Hepatocyte (in vitro differentiated cells): ENCODE measurements around the gene RNF181. TPM values are rescaled to one million over a fixed set of nuclear protein-coding genes. Genes with fewer than 3 reads are reported as not detected.

Experiments
- DNase-seq: peaks from one replicate; pipeline ENCODE4 v3.0.0-alpha.2; 2016; ENCODE audit warnings: low spot score
- H2AFZ ChIP-seq: fragments of 200-600 bp; sonication (generic); 2 replicates; pipeline ENCODE4 v1.6.0; 2016; ENCODE audit warnings: antibody characterized with exemption, mild to moderate bottlenecking
- H3K27ac ChIP-seq: fragments of 200-600 bp; sonication (generic); 2 replicates; pipeline ENCODE4 v1.5.1; 2016; ENCODE audit warnings: mild to moderate bottlenecking
- H3K27me3 ChIP-seq: fragments of 200-600 bp; sonication (generic); 2 replicates; pipeline ENCODE4 v1.6.1; 2016
- H3K36me3 ChIP-seq: fragments of 200-600 bp; sonication (generic); replicated peaks from 2 replicates; pipeline ENCODE4 v1.5.1; 2016; ENCODE audit warnings: low read depth; ENCODE audit not compliant: insufficient read depth
- H3K4me1 ChIP-seq: fragments of 200-600 bp; sonication (generic); 2 replicates; pipeline ENCODE4 v1.5.1; 2016; ENCODE audit warnings: mild to moderate bottlenecking, moderate library complexity; ENCODE audit not compliant: insufficient read depth
- H3K4me2 ChIP-seq: fragments of 200-600 bp; sonication (generic); 2 replicates; pipeline ENCODE4 v1.6.0; 2016
- H3K4me3 ChIP-seq: fragments of 200-600 bp; sonication (generic); 2 replicates; pipeline ENCODE4 v1.5.1; 2016; ENCODE audit warnings: mild to moderate bottlenecking
- H3K79me2 ChIP-seq: fragments of 200-600 bp; sonication (generic); 2 replicates; pipeline ENCODE4 v1.6.0; 2017; ENCODE audit warnings: mild to moderate bottlenecking
- H3K9me2 ChIP-seq: fragments of 200-600 bp; sonication (generic); replicated peaks from 2 replicates; pipeline ENCODE4 v1.6.0; 2017; ENCODE audit warnings: mild to moderate bottlenecking; ENCODE audit not compliant: insufficient read depth
- H3K9me3 ChIP-seq: fragments of 200-600 bp; sonication (generic); 2 replicates; pipeline ENCODE4 v1.5.1; 2016; ENCODE audit warnings: low read depth, mild to moderate bottlenecking
- H4K20me1 ChIP-seq: fragments of 200-600 bp; sonication (generic); 2 replicates; pipeline ENCODE4 v1.6.0; 2016; ENCODE audit warnings: mild to moderate bottlenecking; ENCODE audit not compliant: insufficient read depth, poor library complexity, severe bottlenecking
- EZH2 ChIP-seq: fragments of 200-600 bp; sonication (generic); IDR thresholded peaks from 2 replicates; pipeline ENCODE4 v1.6.1; 2016; ENCODE audit warnings: antibody characterized with exemption, mild to moderate bottlenecking, borderline replicate concordance
- EZH2phosphoT487 ChIP-seq: fragments of 200-600 bp; sonication (generic); IDR thresholded peaks from one replicate; pipeline ENCODE4 v1.6.1; 2018; ENCODE audit warnings: antibody characterized with exemption, mild to moderate bottlenecking, low read depth, moderate library complexity; ENCODE audit not compliant: unreplicated experiment, severe bottlenecking
- WGBS: methylation state at CpG from one replicate; pipeline ENCODE4 v1.1.6; 2016; ENCODE audit warnings: low lambda C conversion rate; ENCODE audit errors: missing lambda C conversion rate; 5-methylcytosine and 5-hydroxymethylcytosine counted together
- polyA plus RNA-seq: library from polyadenylated mRNA; unstranded; fragments of >200 nt; fragmentation: Nextera tagmentation; extraction: Ambion mirVana; gene quantifications from 2 replicates; pipeline ENCODE4 v1.2.1, GENCODE V29; 2016
- total RNA-seq: library from RNA; depleted of rRNA; stranded (reverse); fragments of >200 nt; gene quantifications from 2 replicates; pipeline ENCODE4 v1.2.3, GENCODE V29; 2014
- TF ChIP-seq, protein P1 (sequence below): fragments of 200-600 bp; sonication (generic); IDR thresholded peaks from 2 replicates; pipeline ENCODE4 v1.5.1; 2016; ENCODE audit warnings: antibody characterized with exemption, mild to moderate bottlenecking; ENCODE audit not compliant: poor library complexity

The RNF181 gene
- total and polyA plus RNA-seq, 2 experiments from 2014 or later, result 159 to 250 TPM

- peaks cover 48% of the 10 kb centered on the region for H3K79me2 ChIP-seq
- no peak overlapping the region for H2AFZ ChIP-seq
- peaks cover 12% of the 10 kb centered on the region for H3K4me1 ChIP-seq
- WGBS, result 93% methylated on average over 6 of the region's 6 CpGs
- H3K27ac ChIP-seq, result no peak overlapping the region
- no peak overlapping the region for H3K4me3 ChIP-seq
- H3K27me3 ChIP-seq, result no peaks in the 10 kb centered on the region
- no peaks in the 10 kb centered on the region for H3K9me3 ChIP-seq
- no peak overlapping the region for H3K4me2 ChIP-seq
- no peaks in the 10 kb centered on the region for H3K36me3 ChIP-seq
- TF ChIP-seq EZH2 (no peak), EZH2phosphoT487 (no peak)
- TF ChIP-seq, protein P1, sequence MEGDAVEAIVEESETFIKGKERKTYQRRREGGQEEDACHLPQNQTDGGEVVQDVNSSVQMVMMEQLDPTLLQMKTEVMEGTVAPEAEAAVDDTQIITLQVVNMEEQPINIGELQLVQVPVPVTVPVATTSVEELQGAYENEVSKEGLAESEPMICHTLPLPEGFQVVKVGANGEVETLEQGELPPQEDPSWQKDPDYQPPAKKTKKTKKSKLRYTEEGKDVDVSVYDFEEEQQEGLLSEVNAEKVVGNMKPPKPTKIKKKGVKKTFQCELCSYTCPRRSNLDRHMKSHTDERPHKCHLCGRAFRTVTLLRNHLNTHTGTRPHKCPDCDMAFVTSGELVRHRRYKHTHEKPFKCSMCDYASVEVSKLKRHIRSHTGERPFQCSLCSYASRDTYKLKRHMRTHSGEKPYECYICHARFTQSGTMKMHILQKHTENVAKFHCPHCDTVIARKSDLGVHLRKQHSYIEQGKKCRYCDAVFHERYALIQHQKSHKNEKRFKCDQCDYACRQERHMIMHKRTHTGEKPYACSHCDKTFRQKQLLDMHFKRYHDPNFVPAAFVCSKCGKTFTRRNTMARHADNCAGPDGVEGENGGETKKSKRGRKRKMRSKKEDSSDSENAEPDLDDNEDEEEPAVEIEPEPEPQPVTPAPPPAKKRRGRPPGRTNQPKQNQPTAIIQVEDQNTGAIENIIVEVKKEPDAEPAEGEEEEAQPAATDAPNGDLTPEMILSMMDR, result no peak
- H4K20me1 ChIP-seq, result peaks cover 6% of the 10 kb centered on the region
- H3K9me2 ChIP-seq, result no peaks in the 10 kb centered on the region
- DNase-seq, result no peak
Measured at GRCh38 chr2:85619617-85620016, 24.1 kb downstream of the RNF181 start.

DNA sequence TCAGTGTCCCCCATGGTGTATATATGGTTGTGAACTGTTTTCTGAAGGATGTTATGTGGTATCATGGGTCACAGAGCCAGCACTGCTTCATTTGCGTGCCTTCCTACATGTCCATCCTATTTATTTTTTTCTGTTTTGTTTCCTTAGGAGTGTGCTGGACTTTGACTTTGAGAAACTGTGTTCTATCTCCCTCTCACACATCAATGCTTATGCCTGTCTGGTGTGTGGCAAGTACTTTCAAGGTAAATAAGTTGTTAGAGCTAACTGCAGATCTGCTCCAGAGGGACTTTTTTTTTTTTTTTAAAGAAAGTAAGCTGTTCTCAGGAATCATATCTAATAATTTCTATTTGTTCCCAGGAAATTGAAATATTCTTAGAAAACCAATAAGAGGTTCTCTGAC, 25.8 kb downstream of the RNF181 start:
- no peaks in the 10 kb centered on the region for H3K9me3 ChIP-seq
- no peaks in the 10 kb centered on the region for H3K27me3 ChIP-seq
- peaks cover 47% of the 10 kb centered on the region for H3K79me2 ChIP-seq
- TF ChIP-seq, protein P1, result no peak
- TF ChIP-seq EZH2 (no peak), EZH2phosphoT487 (no peak)
- no peaks in the 10 kb centered on the region for H3K9me2 ChIP-seq
- no peak for DNase-seq
- no peak overlapping the region for H2AFZ ChIP-seq
- H4K20me1 ChIP-seq, result peaks cover 6% of the 10 kb centered on the region
- peak overlapping the region; percentile 24 for H3K27ac ChIP-seq
- no peak overlapping the region for H3K4me2 ChIP-seq
- H3K4me3 ChIP-seq, result no peak overlapping the region
- WGBS, result 89% methylated on average over 1 of the region's 1 CpG
- H3K36me3 ChIP-seq, result no peaks in the 10 kb centered on the region
- H3K4me1 ChIP-seq, result peaks cover 12% of the 10 kb centered on the region

DNA sequence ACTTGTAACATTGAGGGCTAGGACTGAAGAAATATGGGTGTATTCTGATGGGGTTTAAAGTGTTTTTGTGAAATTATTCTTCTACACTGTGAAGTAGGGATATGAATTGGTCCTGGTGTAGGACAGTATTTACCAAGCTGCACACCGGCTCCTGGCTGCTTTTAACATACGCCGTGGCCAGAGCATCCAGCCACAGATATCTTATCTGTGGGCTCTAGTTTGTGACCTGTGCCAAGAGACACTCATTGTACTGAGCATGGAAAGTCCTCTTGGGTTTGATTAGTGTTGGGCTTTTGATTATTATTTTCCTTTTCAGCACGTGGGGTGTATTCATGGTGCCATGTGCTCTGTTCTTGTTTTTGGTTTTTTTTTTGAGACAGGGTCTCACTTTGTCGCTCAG, 28.4 kb downstream of the RNF181 start:
- DNase-seq, result no peak
- Histone ChIP-seq H3K27me3 (no peaks in the 10 kb centered on the region), H3K9me3 (no peaks in the 10 kb centered on the region), H3K36me3 (no peaks in the 10 kb centered on the region), H3K4me1 (no peaks in the 10 kb centered on the region), H3K9me2 (no peaks in the 10 kb centered on the region), H3K79me2 (peaks cover 21% of the 10 kb centered on the region), H4K20me1 (no peaks in the 10 kb centered on the region), H3K4me3 (no peak overlapping the region), H2AFZ (no peak overlapping the region), H3K4me2 (no peak overlapping the region), H3K27ac (no peak overlapping the region)
- WGBS, result 93% methylated on average over 5 of the region's 5 CpGs
- TF ChIP-seq, protein P1, result no peak
- TF ChIP-seq EZH2phosphoT487 (no peak), EZH2 (no peak)

GRCh38 chr2:85628658-85629057, 33.1 kb downstream of the RNF181 start:
- no peak overlapping the region for H3K4me2 ChIP-seq
- no peak overlapping the region for H3K27ac ChIP-seq
- H3K79me2 ChIP-seq, result peaks cover 6% of the 10 kb centered on the region
- WGBS, result 63% methylated on average over 2 of the region's 2 CpGs
- H2AFZ ChIP-seq, result no peak overlapping the region
- H3K27me3 ChIP-seq, result no peaks in the 10 kb centered on the region
- H3K4me3 ChIP-seq, result no peak overlapping the region
- H3K9me2 ChIP-seq, result no peaks in the 10 kb centered on the region
- no peaks in the 10 kb centered on the region for H4K20me1 ChIP-seq
- DNase-seq, result no peak
- no peaks in the 10 kb centered on the region for H3K36me3 ChIP-seq
- TF ChIP-seq, protein P1, result no peak
- TF ChIP-seq EZH2phosphoT487 (no peak), EZH2 (no peak)
- no peaks in the 10 kb centered on the region for H3K4me1 ChIP-seq
- H3K9me3 ChIP-seq, result no peaks in the 10 kb centered on the region
